GM18498 (cell line): Measurements from ENCODE around the gene HSP90AA1.
"Not testable (repeated sequence)": the region's sequence is repeated elsewhere in the genome, so short reads cannot be mapped to it uniquely, and the experiment has no call there.

Experiments
- ATAC-seq: cut with Tn5 transposase; IDR thresholded peaks from one replicate; pipeline ENCODE4 v1.9.1; 2021; ENCODE audit warnings: mild to moderate bottlenecking, moderate library complexity; ENCODE audit not compliant: unreplicated experiment

The HSP90AA1 gene

GRCh38 chr14:102086972-102087761 is at the start of gene HSP90AA1:
Gene HSP90AA1, minus strand, starts transcription at chr14:102087044. Its CDS starts 666 bp downstream, at chr14:102086378.
- peak; percentile 79 for ATAC-seq

- not testable (repeated sequence) for ATAC-seq
Measured at GRCh38 chr14:102135456-102135855, 48.6 kb upstream of the HSP90AA1 start.

GRCh38 chr14:102134719-102135118 is 47.9 kb upstream of the HSP90AA1 start:
- ATAC-seq: not testable (repeated sequence)

- not testable (repeated sequence) for ATAC-seq
Measured at GRCh38 chr14:102134021-102134420, 47.2 kb upstream of the HSP90AA1 start.

- ATAC-seq: no peak
Measured at GRCh38 chr14:102131741-102132140, 44.9 kb upstream of the HSP90AA1 start.

- ATAC-seq: no peak
Measured at GRCh38 chr14:102126807-102127455, 40.1 kb upstream of the HSP90AA1 start.

GRCh38 chr14:102125546-102125945 is 38.7 kb upstream of the HSP90AA1 start:
- ATAC-seq: no peak

- ATAC-seq: no peak
Measured at GRCh38 chr14:102124419-102124818, 37.6 kb upstream of the HSP90AA1 start.

- ATAC-seq: no peak
Measured at GRCh38 chr14:102121567-102121966, 34.7 kb upstream of the HSP90AA1 start.

GRCh38 chr14:102120888-102121287 is 34.0 kb upstream of the HSP90AA1 start:
- no peak for ATAC-seq

GRCh38 chr14:102117852-102118251 is 31.0 kb upstream of the HSP90AA1 start:
- ATAC-seq: no peak

- no peak for ATAC-seq
Measured at GRCh38 chr14:102116361-102117180, 29.7 kb upstream of the HSP90AA1 start.

GRCh38 chr14:102111101-102111500 is 24.3 kb upstream of the HSP90AA1 start:
- ATAC-seq: no peak

- not testable (repeated sequence) for ATAC-seq
Measured at GRCh38 chr14:102109332-102109731, 22.5 kb upstream of the HSP90AA1 start.

- no peak for ATAC-seq
Measured at GRCh38 chr14:102105369-102105768, 18.5 kb upstream of the HSP90AA1 start.

GRCh38 chr14:102103062-102103695 is 16.3 kb upstream of the HSP90AA1 start:
- peak; percentile 70 for ATAC-seq

- ATAC-seq: no peak
Measured at GRCh38 chr14:102097441-102098135, 10.7 kb upstream of the HSP90AA1 start.

GRCh38 chr14:102096569-102097188 is 9.8 kb upstream of the HSP90AA1 start:
- ATAC-seq: no peak

- ATAC-seq: no peak
Measured at GRCh38 chr14:102095871-102096568, 9.2 kb upstream of the HSP90AA1 start.
